RCC 7860 (cell line): Measurements from ENCODE around the gene SLC19A3.
"Not testable (repeated sequence)": the region's sequence is repeated elsewhere in the genome, so short reads cannot be mapped to it uniquely, and the experiment has no call there.

Experiments
- DNase-seq: peaks from one replicate; pipeline ENCODE4 v3.0.0-alpha.2; 2015; ENCODE audit warnings: low spot score
- FAIRE-seq: peaks from 2 replicates; lab custom pipeline; 2012; peaks lifted over from hg19 to GRCh38; lab: Jason Lieb, UNC

Gene SLC19A3

GRCh38 chr2:227717687-227718567, at the start of gene SLC19A3:
Gene SLC19A3, minus strand, starts transcription at chr2:227718028. Its CDS starts 15,710 bp downstream, at chr2:227702318.
- FAIRE-seq, result no peak
- no peak for DNase-seq

GRCh38 chr2:227766373-227766883, 48.6 kb upstream of the SLC19A3 start:
- FAIRE-seq (peak; percentile 84), DNase-seq (peak; percentile 64)

GRCh38 chr2:227765788-227766372, 48.1 kb upstream of the SLC19A3 start:
- DNase-seq (no peak), FAIRE-seq (no peak)

- DNase-seq, result peak; percentile 55
- peak; percentile 95 for FAIRE-seq
Observed at GRCh38 chr2:227761740-227762476, 44.1 kb upstream of the SLC19A3 start.

GRCh38 chr2:227759411-227760118, 41.7 kb upstream of the SLC19A3 start:
- FAIRE-seq (peak; percentile 89), DNase-seq (peak; percentile 81)

- DNase-seq, FAIRE-seq: not testable (repeated sequence)
Observed at GRCh38 chr2:227756261-227756660, 38.4 kb upstream of the SLC19A3 start.

- FAIRE-seq, result no peak
- no peak for DNase-seq
Observed at GRCh38 chr2:227748079-227748478, 30.3 kb upstream of the SLC19A3 start.

GRCh38 chr2:227745594-227745993, 27.8 kb upstream of the SLC19A3 start, which contains the start of gene SCYGR8:
Gene SCYGR8, plus strand, starts transcription at chr2:227745894. Its CDS starts 0 bp downstream, at chr2:227745894.
- DNase-seq, result no peak
- FAIRE-seq, result no peak

- DNase-seq, FAIRE-seq: not testable (repeated sequence)
Observed at GRCh38 chr2:227740705-227741104, 22.9 kb upstream of the SLC19A3 start.

- no peak for FAIRE-seq
- DNase-seq, result no peak
Observed at GRCh38 chr2:227739351-227739750, 21.5 kb upstream of the SLC19A3 start.

- FAIRE-seq (no peak), DNase-seq (no peak)
Observed at GRCh38 chr2:227728035-227728434, 10.2 kb upstream of the SLC19A3 start, which contains the start of gene SCYGR7. Gene SCYGR7, plus strand, starts transcription at chr2:227728335. Its CDS starts 0 bp downstream, at chr2:227728335.

GRCh38 chr2:227724394-227725039, 6.7 kb upstream of the SLC19A3 start, which contains the start of gene SCYGR6:
Gene SCYGR6, minus strand, starts transcription at chr2:227724757. Its CDS starts 0 bp downstream, at chr2:227724757.
- FAIRE-seq, result no peak
- DNase-seq, result no peak

- DNase-seq, FAIRE-seq: not testable (repeated sequence)
Observed at GRCh38 chr2:227722821-227723220, 5.0 kb upstream of the SLC19A3 start.

GRCh38 chr2:227720680-227721079, 2.9 kb upstream of the SLC19A3 start:
- DNase-seq (no peak), FAIRE-seq (no peak)

GRCh38 chr2:227719641-227720040, 1.8 kb upstream of the SLC19A3 start:
- no peak for FAIRE-seq
- no peak for DNase-seq

GRCh38 chr2:227716501-227716900, 1.3 kb downstream of the SLC19A3 start:
- FAIRE-seq (no peak), DNase-seq (no peak)

- FAIRE-seq, result no peak
- DNase-seq, result no peak
Observed at GRCh38 chr2:227713291-227713690, 4.5 kb downstream of the SLC19A3 start.

GRCh38 chr2:227710986-227711385, 6.8 kb downstream of the SLC19A3 start:
- no peak for DNase-seq
- no peak for FAIRE-seq

- FAIRE-seq (no peak), DNase-seq (no peak)
Observed at GRCh38 chr2:227707390-227707789, 10.4 kb downstream of the SLC19A3 start.

GRCh38 chr2:227706859-227707258, 11.0 kb downstream of the SLC19A3 start:
- FAIRE-seq (no peak), DNase-seq (no peak)
